Heart right ventricle (tissue), 16 donors: ENCODE data around the gene TSEN15. TPM values are rescaled to one million over a fixed set of nuclear protein-coding genes. Genes with fewer than 3 reads are reported as not detected.

Experiments used
- ATAC-seq, 8 donors: fragments of 200-7000 bp; cut with Tn5 transposase; one replicate each; pipeline ENCODE4 v1.9.1; 2020; ENCODE audit warnings: mild to moderate bottlenecking in 8 of 8, moderate library complexity in 8 of 8, moderate number of reproducible peaks in 1 of 8
- DNase-seq, 2 donors: peaks; one replicate each; pipeline ENCODE4 v3.0.0-alpha.2; 2020
- H3K27ac ChIP-seq, 10 donors: fragments of 200-600 bp; sonication (generic) in 2 of 10; one replicate each; pipeline versions ENCODE4 v1.5.0 to v1.8.0; 2020 to 2022; ENCODE audit warnings: mild to moderate bottlenecking in 3 of 10
- H3K27me3 ChIP-seq, 7 donors: fragments of 200-600 bp; one replicate each; pipeline ENCODE4 v1.8.0; 2021 to 2022; ENCODE audit warnings: mild to moderate bottlenecking in 2 of 7
- H3K36me3 ChIP-seq, 9 donors: fragments of 200-600 bp; sonication (generic) in 1 of 9; one replicate each; pipeline versions ENCODE4 v1.5.0 to v1.8.0; 2020 to 2022; ENCODE audit warnings: mild to moderate bottlenecking in 2 of 9
- H3K4me1 ChIP-seq, 9 donors: fragments of 200-600 bp; sonication (generic) in 1 of 9; one replicate each; pipeline versions ENCODE4 v1.5.0 to v1.8.0; 2020 to 2022; ENCODE audit warnings: mild to moderate bottlenecking in 4 of 9
- H3K4me3 ChIP-seq, 10 donors: fragments of 200-600 bp; sonication (generic) in 2 of 10; one replicate each; pipeline versions ENCODE4 v1.5.0 to v1.8.0; 2020 to 2022; ENCODE audit warnings: mild to moderate bottlenecking in 7 of 10, moderate library complexity in 2 of 10
- H3K9me3 ChIP-seq, 11 donors: fragments of 200-600 bp in 10 of 11; sonication (generic) in 2 of 11; one replicate each; pipeline versions ENCODE4 v1.5.0 to v1.8.0; 2013 to 2022; ENCODE audit warnings: mild to moderate bottlenecking in 2 of 11, control low read depth in 1 of 11, moderate library complexity in 1 of 11
- WGBS, 2 donors: extraction: QIAGEN DNeasy Blood & Tissue Kit; methylation state at CpG; one replicate each; pipeline ENCODE4 v1.1.7; 2013; ENCODE audit warnings: inconsistent platforms in 1 of 2; 5-methylcytosine and 5-hydroxymethylcytosine counted together
- intact Hi-C, 10 donors: fragments of 100-400 bp; cut with DNase I; formaldehyde crosslinking; loops; one replicate each; pipeline versions ENCODE4 v1.11.1 to v1.14.2; 2022
- long read RNA-seq, 3 donors: library from polyadenylated mRNA; unstranded; transcript quantifications; one replicate each; pipeline ENCODE4 v2.0.0, GENCODE V29; 2020 to 2021
- polyA plus RNA-seq, 2 donors: library from polyadenylated mRNA; stranded (reverse); fragments of 200-250 nt; gene quantifications; one replicate each; pipeline ENCODE4 v1.2.3, GENCODE V29; 2013
- total RNA-seq, 10 donors: library from RNA; stranded (reverse); fragmentation: NEBNext Ultra II Directional in 3 of 10; extraction: Animal tissue kit (Norgen Biotek cat#: 25700) in 3 of 10; gene quantifications; one replicate each; pipeline versions ENCODE4 v1.2.1 to v1.2.4, GENCODE V29; 2021 to 2023
- TF ChIP-seq, protein P1 (sequence below), 9 donors: fragments of 200-600 bp; sonication (generic) in 2 of 9; IDR thresholded peaks; one replicate each; pipeline versions ENCODE4 v1.5.0 to v1.8.0; 2021 to 2022; ENCODE audit warnings: antibody characterized with exemption in 9 of 9, mild to moderate bottlenecking in 5 of 9, moderate library complexity in 1 of 9
- donor health status: Arrhythmogenic right ventricular cardiomyopathy.
- donor health status: ischemic (EF 13 %, LVEDD 7.1; RV severe dilation, severe dysfunction).
- donor health status: healthy with polysubstance abuse.
- donor health status: DM: no; HTN: yes; CAD: no.
- donor health status: DM: no; HTN: no; CAD: no.
- donor health status: ischemic (EF 25% LVEDD 6.9; RV normal size, moderate dysfunction).
- donor health status: ischemic (EF 25% LVEDD 5.7; RV mildly dilated, moderate dysfunction).
- donor health status: healthy.
- donor health status: DM: yes; HTN: yes; CAD: no.
- donor health status: Ischemic cardiomyopathy.
- donor health status: ischemic (EF 35%, LVEDD 5.7; RV mildly dilated, moderate dysfunction).
- donor health status: nonischemic (EF 11% LVEDD 7.7; RV severe dilation, severe dysfunction).
- donor health status: DM: yes; HTN: yes; CAD: no.
- donor health status: PGD.
- donor health status: ischemic (EF 29% LVEDD 5.4; RV normal size, mild dysfunction).
- donor health status: nonischemic (EF 23%, LVEDD 6.1; RV moderate dilation, normal function).

TSEN15 gene
- total RNA-seq (10 to 100 TPM; 19.3 to 31.0 (median 25.2) TPM), polyA plus RNA-seq (10 to 100 TPM; 21.6 to 31.1 TPM)
- long read RNA-seq, donor 1, transcript TSEN15-216 (5 exons, 1,986 nt) = major isoform, 22 of 41 reads
- long read RNA-seq, donor 1, transcript TSEN15-208 (4 exons, 2,219 nt) = minor isoform, 9 of 41 reads
- long read RNA-seq, donor 1, transcript TSEN15-203 (4 exons, 1,844 nt) = minor isoform, 5 of 41 reads
- long read RNA-seq, donor 1, partial matches to known transcripts = 3 of 41 reads
- long read RNA-seq, donor 1, other reads (novel, unspliced or antisense) = 0 of 41 reads
- long read RNA-seq, donor 2, transcript TSEN15-208 (4 exons, 2,219 nt) = minor isoform, 10 of 39 reads
- long read RNA-seq, donor 2, transcript TSEN15-216 (5 exons, 1,986 nt) = major isoform, 20 of 39 reads
- long read RNA-seq, donor 2, partial matches to known transcripts = 2 of 39 reads
- long read RNA-seq, donor 2, other reads (novel, unspliced or antisense) = 4 of 39 reads
- long read RNA-seq, donor 3, transcript TSEN15-216 (5 exons, 1,986 nt) = major isoform, 50 of 70 reads
- long read RNA-seq, donor 3, transcript TSEN15-203 (4 exons, 1,844 nt) = minor isoform, 13 of 70 reads
- long read RNA-seq, donor 3, partial matches to known transcripts = 2 of 70 reads
- long read RNA-seq, donor 3, other reads (novel, unspliced or antisense) = 0 of 70 reads

DNA sequence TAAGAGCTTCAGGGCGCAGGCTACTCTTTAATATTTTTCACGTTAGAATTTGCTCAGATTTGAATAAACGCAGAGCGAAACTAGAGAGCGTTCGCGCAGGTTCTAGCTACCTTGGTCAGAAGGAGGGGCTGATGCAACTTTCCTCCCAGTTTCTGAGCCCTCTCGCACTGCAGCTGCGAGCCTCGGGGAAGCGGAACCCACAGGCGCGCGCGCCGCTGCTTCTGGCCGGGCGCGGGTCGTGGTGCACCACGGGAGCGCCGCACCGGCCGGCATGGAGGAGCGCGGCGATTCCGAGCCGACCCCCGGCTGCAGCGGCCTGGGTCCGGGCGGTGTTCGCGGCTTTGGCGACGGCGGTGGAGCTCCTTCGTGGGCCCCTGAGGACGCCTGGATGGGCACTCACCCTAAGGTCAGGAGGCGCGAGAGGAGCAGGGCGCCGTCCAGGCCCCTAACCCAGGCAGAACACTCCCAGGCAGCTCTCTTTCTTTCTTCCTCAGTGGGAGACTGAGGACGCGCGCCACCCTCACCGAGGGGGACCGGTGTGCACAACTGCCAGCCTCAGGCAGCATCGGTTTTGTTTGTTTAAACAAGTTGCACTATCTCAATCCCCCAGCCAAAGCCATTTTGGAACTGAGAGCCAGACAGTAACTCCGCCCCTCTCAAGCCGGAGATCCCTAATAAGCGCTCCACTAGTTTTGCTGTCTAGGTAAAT is at the start of gene TSEN15:
Gene TSEN15, plus strand, starts transcription at position 246 of the 709 bp plus-strand sequence. Its CDS starts 26 bp downstream, at position 272.
- intact Hi-C loops = no loop called here
- peak within 1 kb of the TSS; percentile 68 to 97 (median 92) for H3K4me3 ChIP-seq

DNA sequence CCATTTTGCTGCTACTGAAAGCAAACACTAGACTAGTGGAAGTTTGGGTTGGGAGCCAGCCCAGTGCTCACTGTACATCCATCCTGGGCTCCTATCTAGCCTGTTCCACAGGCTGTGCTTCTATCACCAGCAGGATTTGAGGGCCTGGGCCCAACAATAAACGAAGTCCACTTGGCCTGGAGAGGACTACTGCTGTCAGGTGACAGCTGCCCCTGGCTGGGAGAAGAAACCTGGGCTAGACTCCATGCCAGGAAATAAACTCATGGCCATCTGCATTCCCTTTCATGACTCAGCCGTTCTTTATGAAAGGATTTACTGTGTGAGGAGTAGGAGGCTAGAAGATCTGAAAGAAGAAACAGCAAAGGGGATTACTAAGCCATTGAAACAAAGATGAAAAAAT is 49.5 kb upstream of the TSEN15 start:
- peak overlapping the region in 7 of 10 donors; percentile 9 to 75 (median 32) for H3K27ac ChIP-seq
- intact Hi-C loops = no loop called here
- H3K4me1 ChIP-seq = peaks cover 0 to 17% (median 8%) of the 10 kb centered on the region in 9 donors
- H3K36me3 ChIP-seq = no peaks in the 10 kb centered on the region
- DNase-seq (peak in 1 of 2 donors; percentile 42), ATAC-seq (peak in 7 of 8 donors; percentile 71 to 92 (median 88))
- no peaks in the 10 kb centered on the region for H3K9me3 ChIP-seq
- no peaks in the 10 kb centered on the region for H3K27me3 ChIP-seq
- H3K4me3 ChIP-seq = no peak overlapping the region
- 20 to 22% methylated on average over 2 of the region's 2 CpGs for WGBS, 2 donors
- TF ChIP-seq, protein P1, sequence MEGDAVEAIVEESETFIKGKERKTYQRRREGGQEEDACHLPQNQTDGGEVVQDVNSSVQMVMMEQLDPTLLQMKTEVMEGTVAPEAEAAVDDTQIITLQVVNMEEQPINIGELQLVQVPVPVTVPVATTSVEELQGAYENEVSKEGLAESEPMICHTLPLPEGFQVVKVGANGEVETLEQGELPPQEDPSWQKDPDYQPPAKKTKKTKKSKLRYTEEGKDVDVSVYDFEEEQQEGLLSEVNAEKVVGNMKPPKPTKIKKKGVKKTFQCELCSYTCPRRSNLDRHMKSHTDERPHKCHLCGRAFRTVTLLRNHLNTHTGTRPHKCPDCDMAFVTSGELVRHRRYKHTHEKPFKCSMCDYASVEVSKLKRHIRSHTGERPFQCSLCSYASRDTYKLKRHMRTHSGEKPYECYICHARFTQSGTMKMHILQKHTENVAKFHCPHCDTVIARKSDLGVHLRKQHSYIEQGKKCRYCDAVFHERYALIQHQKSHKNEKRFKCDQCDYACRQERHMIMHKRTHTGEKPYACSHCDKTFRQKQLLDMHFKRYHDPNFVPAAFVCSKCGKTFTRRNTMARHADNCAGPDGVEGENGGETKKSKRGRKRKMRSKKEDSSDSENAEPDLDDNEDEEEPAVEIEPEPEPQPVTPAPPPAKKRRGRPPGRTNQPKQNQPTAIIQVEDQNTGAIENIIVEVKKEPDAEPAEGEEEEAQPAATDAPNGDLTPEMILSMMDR (IDR thresholded peaks at IDR 0.05) = no peak

More for the DNA sequence above, at the start of gene TSEN15:
- H3K4me1 ChIP-seq = peaks cover 0 to 31% (median 26%) of the 10 kb centered on the region in 9 donors
- TF ChIP-seq, protein P1 (IDR thresholded peaks at IDR 0.05) = no peak
- peak; percentile 66 to 79 for DNase-seq
- H3K27ac ChIP-seq = peak within 1 kb of the TSS; percentile 74 to 94 (median 90)
- peaks cover 0 to 28% (median 10%) of the 10 kb centered on the region in 9 donors for H3K36me3 ChIP-seq
- no peaks in the 10 kb centered on the region for H3K9me3 ChIP-seq
- H3K27me3 ChIP-seq = peaks cover 0 to 5% (median 0%) of the 10 kb centered on the region in 7 donors
- WGBS, 2 donors = 0% methylated on average over 54 of the region's 54 CpGs
- ATAC-seq = peak; percentile 96 to 99 (median 98)

DNA sequence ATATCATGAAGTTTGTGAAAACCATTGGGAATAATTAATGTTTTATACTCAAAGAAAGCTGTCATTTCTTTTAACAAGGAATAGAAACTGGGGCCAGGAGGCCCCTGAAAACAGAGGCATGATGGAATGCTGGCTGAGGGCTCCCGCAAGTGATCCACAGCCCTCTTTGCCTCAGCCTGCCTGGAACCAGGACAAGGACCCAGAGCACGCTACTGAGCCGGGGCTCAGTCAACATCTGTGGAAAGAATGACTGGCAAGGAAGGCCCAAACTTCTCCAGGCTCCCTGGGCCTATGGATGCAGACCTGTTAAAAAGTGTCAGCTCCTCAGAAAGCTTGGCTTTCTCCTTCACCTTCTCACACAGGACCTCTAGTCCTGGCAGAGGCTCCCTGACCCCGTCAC is 46.6 kb upstream of the TSEN15 start:
- intact Hi-C loops = no loop called here
- no peak for DNase-seq
- H3K27ac ChIP-seq = peak overlapping the region in 2 of 10 donors; percentile 6 to 56
- no peaks in the 10 kb centered on the region for H3K36me3 ChIP-seq
- peaks cover 0 to 17% (median 8%) of the 10 kb centered on the region in 9 donors for H3K4me1 ChIP-seq
- no peaks in the 10 kb centered on the region for H3K9me3 ChIP-seq
- no peak overlapping the region for H3K4me3 ChIP-seq
- 76 to 78% methylated on average over 4 of the region's 4 CpGs for WGBS, 2 donors
- TF ChIP-seq, protein P1 (IDR thresholded peaks at IDR 0.05) = no peak
- H3K27me3 ChIP-seq = no peaks in the 10 kb centered on the region
- peak in 2 of 8 donors; percentile 7 to 31 for ATAC-seq

DNA sequence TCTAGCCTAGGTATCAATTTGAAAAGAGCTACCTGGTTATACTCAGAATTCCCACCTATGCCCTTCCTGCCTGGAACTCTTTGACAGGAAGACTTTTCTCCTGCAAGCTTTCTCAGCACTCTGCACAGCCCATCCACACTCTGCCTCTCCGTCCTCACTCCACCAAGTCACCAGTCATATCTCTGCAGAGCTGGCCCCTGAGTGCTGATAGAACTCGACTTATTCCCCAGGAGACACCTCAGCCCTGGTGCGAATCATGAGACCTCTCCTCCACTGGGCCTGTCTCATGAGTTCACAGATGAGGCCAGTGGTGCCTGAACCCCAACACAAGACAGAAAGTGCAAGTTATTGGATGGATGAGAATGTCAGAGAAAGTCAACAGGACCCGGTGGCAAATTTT is 46.0 kb upstream of the TSEN15 start:
- DNase-seq = no peak
- Histone ChIP-seq H3K9me3 (no peaks in the 10 kb centered on the region), H3K27ac (peak overlapping the region in 1 of 10 donors; percentile 56), H3K4me3 (no peak overlapping the region), H3K4me1 (peaks cover 0 to 17% (median 8%) of the 10 kb centered on the region in 9 donors), H3K36me3 (no peaks in the 10 kb centered on the region), H3K27me3 (no peaks in the 10 kb centered on the region)
- intact Hi-C loops = no loop called here
- ATAC-seq = no peak
- WGBS, 2 donors = 77 to 82% methylated on average over 4 of the region's 4 CpGs
- TF ChIP-seq, protein P1 (IDR thresholded peaks at IDR 0.05) = no peak
